Panc1 (cell line): ENCODE data around the gene HLA-DRB5. TPM values are rescaled to one million over a fixed set of nuclear protein-coding genes. Genes with fewer than 3 reads are reported as not detected.

Experiments
- ATAC-seq: fragments of 200-7000 bp; cut with Tn5 transposase; 2 replicates; pipeline ENCODE4 v1.9.1; 2020; ENCODE audit warnings: mild to moderate bottlenecking, moderate library complexity
- BruUV-seq: library from RNA; stranded (reverse); fragments of 400-500 nt; replicated peaks from 2 replicates; lab custom pipeline; 2021; lab: Mats Ljungman, UMichigan
- CTCF ChIA-PET: fragments of 300-600 bp; sonication (Branson Sonifier 250); formaldehyde crosslinking; loops from one replicate; lab custom pipeline; 2022; ENCODE audit warnings: antibody characterized with exemption; lab: Charles Lee
- POLR2A ChIA-PET: fragments of 300-600 bp; sonication (Branson Sonifier 250); formaldehyde crosslinking; loops from one replicate; lab custom pipeline; 2022; ENCODE audit warnings: antibody characterized with exemption; lab: Charles Lee
- DNase-seq: peaks from one replicate; pipeline ENCODE4 v3.0.0-alpha.2; 2010; ENCODE audit warnings: low read depth, low spot score
- H3K27ac ChIP-seq: 2 replicates; pipeline ENCODE4 v1.5.1; 2011; ENCODE audit warnings: mild to moderate bottlenecking, low read length, inconsistent platforms
- H3K27me3 ChIP-seq: fragments of 200-500 bp; sonication (Bioruptor generic); 2 replicates; pipeline ENCODE4 v1.6.0; 2014; ENCODE audit warnings: low read length, inconsistent platforms; ENCODE audit not compliant: control insufficient read depth, insufficient read depth
- H3K36me3 ChIP-seq: fragments of 200-500 bp; sonication (Bioruptor generic); 2 replicates; pipeline ENCODE4 v1.5.1; 2014; ENCODE audit warnings: inconsistent platforms, mild to moderate bottlenecking, low read length, moderate library complexity; ENCODE audit not compliant: control insufficient read depth, insufficient read depth
- H3K4me1 ChIP-seq: 2 replicates; pipeline ENCODE4 v1.5.1; 2011; ENCODE audit warnings: inconsistent platforms, mild to moderate bottlenecking, low read length, moderate library complexity; ENCODE audit not compliant: control insufficient read depth, insufficient read depth
- H3K4me3 ChIP-seq, 2 experiments: 2 replicates each; pipeline ENCODE4 v1.5.1; 2011 to 2012; ENCODE audit warnings: low read depth in 2 of 2, low read length in 2 of 2, mild to moderate bottlenecking in 2 of 2, inconsistent platforms in 1 of 2, moderate library complexity in 1 of 2
- H3K9me3 ChIP-seq: fragments of 200-500 bp; sonication (Bioruptor generic); 2 replicates; pipeline ENCODE4 v1.5.1; 2014; ENCODE audit warnings: low read depth, mild to moderate bottlenecking, inconsistent platforms, low read length, moderate library complexity; ENCODE audit not compliant: control insufficient read depth, insufficient read depth
- CTCF ChIP-seq: fragments of 450-650 bp; IDR thresholded peaks from 2 replicates; pipeline ENCODE4 v1.5.1; 2017; ENCODE audit warnings: mild to moderate bottlenecking
- POLR2AphosphoS5 ChIP-seq: IDR thresholded peaks from 2 replicates; pipeline ENCODE4 v1.6.1; 2012; ENCODE audit warnings: mild to moderate bottlenecking, low read depth, low read length, moderate library complexity
- SIN3A ChIP-seq: IDR thresholded peaks from 2 replicates; pipeline ENCODE4 v1.6.1; 2012; ENCODE audit warnings: low read depth, mild to moderate bottlenecking, low read length, moderate library complexity, borderline replicate concordance; ENCODE audit not compliant: insufficient read depth
- TCF7L2 ChIP-seq: IDR thresholded peaks from 2 replicates; pipeline ENCODE4 v1.6.1; 2011; ENCODE audit warnings: mild to moderate bottlenecking, low read depth, low read length, inconsistent platforms
- in situ Hi-C: cut with HindIII; loops from 2 replicates; pipeline ENCODE4 v1.10.0; 2016; ENCODE audit warnings: low sequenced_read_pairs, low pct_unique_long_range_greater_than_20kb
- intact Hi-C: fragments of 100-400 bp; cut with micrococcal nuclease; formaldehyde crosslinking; loops from one replicate; pipeline ENCODE4 v1.10.0; 2022; ENCODE audit not compliant: unreplicated experiment
- total RNA-seq: library from RNA; stranded (reverse); gene quantifications from one replicate; pipeline ENCODE4 v1.2.1, GENCODE V29; 2021; ENCODE audit not compliant: unreplicated experiment
- TF ChIP-seq, protein P1 (sequence below), 2 experiments: IDR thresholded peaks; 2 replicates each; pipeline ENCODE4 v1.6.1; 2011 to 2012; ENCODE audit warnings: low read depth in 2 of 2, control low read depth in 1 of 2, low read length in 1 of 2, mild to moderate bottlenecking in 1 of 2, moderate library complexity in 1 of 2; ENCODE audit not compliant: insufficient read depth in 1 of 2

The HLA-DRB5 gene
- total RNA-seq, 1 experiment from 2014 or later = not detected

- in situ Hi-C loops (no loop called here), intact Hi-C loops (no loop called here)
- ATAC-seq (no peak), DNase-seq (no peak)
- no peaks in the 10 kb centered on the region for H3K9me3 ChIP-seq
- ChIA-PET CTCF (no interaction called here), POLR2A (no interaction called here)
- no peaks in the 10 kb centered on the region for H3K27me3 ChIP-seq
- no TSS peak for BruUV-seq
- H3K27ac ChIP-seq = no peak overlapping the region
- TF ChIP-seq, protein P1, sequence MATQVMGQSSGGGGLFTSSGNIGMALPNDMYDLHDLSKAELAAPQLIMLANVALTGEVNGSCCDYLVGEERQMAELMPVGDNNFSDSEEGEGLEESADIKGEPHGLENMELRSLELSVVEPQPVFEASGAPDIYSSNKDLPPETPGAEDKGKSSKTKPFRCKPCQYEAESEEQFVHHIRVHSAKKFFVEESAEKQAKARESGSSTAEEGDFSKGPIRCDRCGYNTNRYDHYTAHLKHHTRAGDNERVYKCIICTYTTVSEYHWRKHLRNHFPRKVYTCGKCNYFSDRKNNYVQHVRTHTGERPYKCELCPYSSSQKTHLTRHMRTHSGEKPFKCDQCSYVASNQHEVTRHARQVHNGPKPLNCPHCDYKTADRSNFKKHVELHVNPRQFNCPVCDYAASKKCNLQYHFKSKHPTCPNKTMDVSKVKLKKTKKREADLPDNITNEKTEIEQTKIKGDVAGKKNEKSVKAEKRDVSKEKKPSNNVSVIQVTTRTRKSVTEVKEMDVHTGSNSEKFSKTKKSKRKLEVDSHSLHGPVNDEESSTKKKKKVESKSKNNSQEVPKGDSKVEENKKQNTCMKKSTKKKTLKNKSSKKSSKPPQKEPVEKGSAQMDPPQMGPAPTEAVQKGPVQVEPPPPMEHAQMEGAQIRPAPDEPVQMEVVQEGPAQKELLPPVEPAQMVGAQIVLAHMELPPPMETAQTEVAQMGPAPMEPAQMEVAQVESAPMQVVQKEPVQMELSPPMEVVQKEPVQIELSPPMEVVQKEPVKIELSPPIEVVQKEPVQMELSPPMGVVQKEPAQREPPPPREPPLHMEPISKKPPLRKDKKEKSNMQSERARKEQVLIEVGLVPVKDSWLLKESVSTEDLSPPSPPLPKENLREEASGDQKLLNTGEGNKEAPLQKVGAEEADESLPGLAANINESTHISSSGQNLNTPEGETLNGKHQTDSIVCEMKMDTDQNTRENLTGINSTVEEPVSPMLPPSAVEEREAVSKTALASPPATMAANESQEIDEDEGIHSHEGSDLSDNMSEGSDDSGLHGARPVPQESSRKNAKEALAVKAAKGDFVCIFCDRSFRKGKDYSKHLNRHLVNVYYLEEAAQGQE (IDR thresholded peaks at IDR 0.05; ENCODE audit: insufficient read depth in 1 of 2, low read depth in 2 of 2, low read length in 1 of 2) = no peak
- TF ChIP-seq POLR2AphosphoS5 (no peak), SIN3A (no peak), TCF7L2 (no peak), CTCF (no peak)
- no peaks in the 10 kb centered on the region for H3K36me3 ChIP-seq
- no peak overlapping the region for H3K4me3 ChIP-seq
- H3K4me1 ChIP-seq = no peaks in the 10 kb centered on the region
Measured at GRCh38 chr6:32554116-32554965, 24.3 kb upstream of the HLA-DRB5 start.

GRCh38 chr6:32553037-32553742 lies 23.1 kb upstream of the HLA-DRB5 start:
- in situ Hi-C loops = no loop called here
- Histone ChIP-seq H3K27me3 (no peaks in the 10 kb centered on the region), H3K36me3 (no peaks in the 10 kb centered on the region), H3K4me3 (no peak overlapping the region), H3K27ac (no peak overlapping the region), H3K9me3 (no peaks in the 10 kb centered on the region), H3K4me1 (no peaks in the 10 kb centered on the region)
- intact Hi-C loops = no loop called here
- ATAC-seq (no peak), DNase-seq (no peak)
- CTCF ChIA-PET = no interaction called here
- BruUV-seq = no TSS peak
- TF ChIP-seq, protein P1 (IDR thresholded peaks at IDR 0.05; ENCODE audit: insufficient read depth in 1 of 2, low read depth in 2 of 2, low read length in 1 of 2) = no peak
- TF ChIP-seq POLR2AphosphoS5 (no peak), SIN3A (no peak), CTCF (no peak), TCF7L2 (no peak)
- POLR2A ChIA-PET = interaction anchor here (0.6 kb wide), 1 partner anchor 78 kb away, joined by 3 read pairs; no protein-coding TSS in a partner anchor
